PC-3 (cell line): ENCODE results near the gene APOA1. TPM values are rescaled to one million over a fixed set of nuclear protein-coding genes. Genes with fewer than 3 reads are reported as not detected.
A peak's percentile ranks its signal among the peaks of the same experiment; 100 is the strongest.

Experiments
- ATAC-seq: fragments of 200-7000 bp; cut with Tn5 transposase; 2 replicates; pipeline ENCODE4 v1.9.1; 2020; ENCODE audit warnings: mild to moderate bottlenecking, moderate library complexity
- BruUV-seq: library from RNA; stranded (reverse); fragments of 400-500 nt; replicated peaks from 2 replicates; lab custom pipeline; 2021; lab: Mats Ljungman, UMichigan
- CTCF ChIA-PET: fragments of 300-600 bp; sonication (Branson Sonifier 250); formaldehyde crosslinking; loops from one replicate; lab custom pipeline; 2022; ENCODE audit warnings: antibody characterized with exemption; lab: Charles Lee
- POLR2A ChIA-PET: fragments of 300-600 bp; sonication (Branson Sonifier 250); formaldehyde crosslinking; loops from one replicate; lab custom pipeline; 2022; ENCODE audit warnings: antibody characterized with exemption; ENCODE audit not compliant: unreplicated experiment; lab: Charles Lee
- DNase-seq: peaks from one replicate; pipeline ENCODE4 v3.0.0-alpha.2; 2015
- H2AFZ ChIP-seq: fragments of 300-600 bp; sonication (generic); 2 replicates; pipeline ENCODE4 v1.6.0; 2016; ENCODE audit warnings: antibody characterized with exemption, low read length
- H3F3A ChIP-seq: fragments of 300-600 bp; sonication (generic); one replicate; pipeline ENCODE4 v1.6.0; 2017; ENCODE audit warnings: antibody characterized with exemption, low read length, control low read depth, mild to moderate bottlenecking; ENCODE audit not compliant: unreplicated experiment
- H3K27ac ChIP-seq: fragments of 300-600 bp; sonication (generic); 2 replicates; pipeline ENCODE4 v1.5.1; 2016; ENCODE audit warnings: mild to moderate bottlenecking, low read length
- H3K27me3 ChIP-seq: fragments of 300-600 bp; sonication (generic); 2 replicates; pipeline ENCODE4 v1.6.1; 2016; ENCODE audit warnings: low read length, mixed read lengths
- H3K36me3 ChIP-seq: fragments of 300-600 bp; sonication (generic); 2 replicates; pipeline ENCODE4 v1.6.1; 2016; ENCODE audit warnings: low read depth, mixed run types, low read length, mixed read lengths
- H3K4me1 ChIP-seq: fragments of 300-600 bp; sonication (generic); 2 replicates; pipeline ENCODE4 v1.5.1; 2016; ENCODE audit warnings: low read length; ENCODE audit not compliant: insufficient read depth
- H3K4me2 ChIP-seq: fragments of 300-600 bp; sonication (generic); 2 replicates; pipeline ENCODE4 v1.6.0; 2016; ENCODE audit warnings: low read length
- H3K4me3 ChIP-seq: fragments of 300-600 bp; sonication (generic); 2 replicates; pipeline ENCODE4 v1.5.1; 2016; ENCODE audit warnings: mild to moderate bottlenecking, low read length, mixed read lengths
- H3K79me2 ChIP-seq: fragments of 300-600 bp; sonication (generic); 2 replicates; pipeline ENCODE4 v1.6.1; 2017; ENCODE audit warnings: low read length, mixed read lengths
- H3K9ac ChIP-seq: fragments of 300-600 bp; sonication (generic); 2 replicates; pipeline ENCODE4 v1.6.0; 2016; ENCODE audit warnings: mild to moderate bottlenecking, low read length
- H3K9me2 ChIP-seq: fragments of 300-600 bp; sonication (generic); replicated peaks from 2 replicates; pipeline ENCODE4 v1.6.1; 2016; ENCODE audit warnings: mixed run types, low read length, mixed read lengths
- H3K9me3 ChIP-seq: fragments of 300-600 bp; sonication (generic); 2 replicates; pipeline ENCODE4 v1.6.1; 2016; ENCODE audit warnings: low read length, mixed read lengths
- H4K20me1 ChIP-seq: fragments of 300-600 bp; sonication (generic); 2 replicates; pipeline ENCODE4 v1.6.1; 2016; ENCODE audit warnings: low read length, mixed read lengths
- CTCF ChIP-seq: fragments of 300-600 bp; sonication (generic); conservative IDR thresholded peaks from 2 replicates; pipeline ENCODE4 v1.5.1; 2017; ENCODE audit warnings: antibody characterized with exemption, low read depth, mild to moderate bottlenecking, low read length
- EZH2 ChIP-seq: fragments of 300-600 bp; sonication (generic); IDR thresholded peaks from one replicate; pipeline ENCODE4 v1.6.1; 2017; ENCODE audit warnings: antibody characterized with exemption, mild to moderate bottlenecking, low read length; ENCODE audit not compliant: unreplicated experiment
- EZH2phosphoT487 ChIP-seq: fragments of 300-600 bp; sonication (generic); IDR thresholded peaks from 2 replicates; pipeline ENCODE4 v1.6.1; 2018; ENCODE audit warnings: mild to moderate bottlenecking, antibody characterized with exemption, low read length, borderline replicate concordance
- intact Hi-C: fragments of 100-400 bp; cut with micrococcal nuclease; formaldehyde crosslinking; loops from 2 replicates; pipeline ENCODE4 v1.9.0; 2023
- total RNA-seq: library from RNA; depleted of rRNA; stranded (reverse); fragments of >200 nt; gene quantifications from 2 replicates; pipeline ENCODE4 v1.2.3, GENCODE V29; 2014

APOA1 gene
- total RNA-seq, 1 experiment from 2014 or later: 0.33 TPM

- Histone ChIP-seq H4K20me1 (no peaks in the 10 kb centered on the region), H3K27me3 (no peaks in the 10 kb centered on the region), H3K79me2 (no peaks in the 10 kb centered on the region), H3K9me2 (no peaks in the 10 kb centered on the region; the same call in 1 of the 2 replicates), H3K9ac (no peak overlapping the region), H3K4me1 (peaks cover 6% of the 10 kb centered on the region; the same call in 1 of the 2 replicates), H3K4me2 (no peak overlapping the region), H3F3A (no peaks in the 10 kb centered on the region), H3K27ac (no peak overlapping the region), H3K36me3 (no peaks in the 10 kb centered on the region), H3K4me3 (no peak overlapping the region), H3K9me3 (no peaks in the 10 kb centered on the region), H2AFZ (0 out of 2 replicates have a peak overlapping the region, but pooled peaks have one; percentile 1)
- no peak for DNase-seq
- ChIA-PET CTCF (no interaction called here), POLR2A (no interaction called here)
- no peak for ATAC-seq
- TF ChIP-seq EZH2: no peak
- TF ChIP-seq CTCF: no peak
- TF ChIP-seq EZH2phosphoT487: no peak
- no TSS peak for BruUV-seq
- intact Hi-C loops: no loop called here
Measured at GRCh38 chr11:116811194-116811593, 26.2 kb downstream of the APOA1 start.

- Histone ChIP-seq H3K9ac (no peak overlapping the region), H3K9me3 (no peaks in the 10 kb centered on the region), H3K27me3 (no peaks in the 10 kb centered on the region), H4K20me1 (no peaks in the 10 kb centered on the region), H3K36me3 (no peaks in the 10 kb centered on the region), H3K4me2 (no peak overlapping the region), H3K79me2 (no peaks in the 10 kb centered on the region), H3K9me2 (no peaks in the 10 kb centered on the region), H3K4me3 (no peak overlapping the region), H3K27ac (no peak overlapping the region), H3K4me1 (peaks cover 6% of the 10 kb centered on the region; the same call in 1 of the 2 replicates), H2AFZ (peak overlapping the region; percentile 31), H3F3A (no peaks in the 10 kb centered on the region)
- no peak for TF ChIP-seq CTCF
- no peak for TF ChIP-seq EZH2
- no peak for TF ChIP-seq EZH2phosphoT487
- ATAC-seq (no peak; the same call in 1 of the 2 replicates), DNase-seq (peak; percentile 43)
- intact Hi-C loops: no loop called here
- POLR2A ChIA-PET: no interaction called here
- no TSS peak for BruUV-seq
- CTCF ChIA-PET: no interaction called here
Measured at GRCh38 chr11:116808262-116809175, 28.9 kb downstream of the APOA1 start.
